Measurements from ENCODE around the gene IFNA4.
"Not testable (repeated sequence)": the region's sequence is repeated elsewhere in the genome, so short reads cannot be mapped to it uniquely, and the experiment has no call there.

The IFNA4 gene

DNA sequence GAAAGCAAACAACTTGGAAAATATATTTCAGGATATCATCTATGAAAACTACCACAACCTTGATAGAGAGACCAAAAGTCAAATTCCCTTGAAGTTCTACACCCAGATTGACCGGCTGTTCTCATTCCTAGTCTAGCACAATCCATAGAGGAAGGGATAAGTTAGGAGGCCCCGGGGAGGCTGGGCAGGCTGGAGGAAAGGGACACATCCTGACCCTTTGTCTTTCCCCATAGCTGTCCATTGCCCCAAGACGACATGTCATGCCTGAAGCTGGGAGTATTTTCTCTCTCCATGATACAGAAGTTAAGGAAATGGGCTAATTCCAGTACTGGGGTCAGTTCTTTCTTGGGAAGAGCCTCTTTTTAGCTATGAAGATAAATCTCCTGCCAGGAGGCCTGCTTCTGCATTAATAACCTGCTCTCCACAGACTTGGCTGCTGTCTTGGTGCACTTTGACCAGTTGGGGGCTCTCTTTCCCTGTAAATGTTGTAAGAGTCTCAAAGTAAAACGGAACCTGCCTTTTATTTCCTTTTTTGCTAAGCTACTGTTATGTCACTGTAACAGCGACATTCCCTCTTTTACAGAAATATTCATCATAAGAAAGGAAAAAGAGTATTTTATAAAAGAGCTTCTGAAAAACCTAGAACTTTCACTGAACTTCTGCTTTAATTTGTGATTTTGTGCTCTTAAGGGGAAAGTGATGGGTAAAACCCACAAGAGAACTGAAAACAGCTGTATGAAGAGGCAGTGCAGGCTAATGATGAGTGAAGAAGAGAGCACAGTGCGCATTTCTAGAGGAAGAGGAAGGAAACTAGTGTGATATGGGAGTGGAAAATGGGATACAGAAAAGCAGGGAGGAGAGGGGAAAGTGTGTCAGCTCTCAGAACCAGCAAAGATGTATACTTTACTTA lies 7.7 kb upstream of the IFNA4 start:
- not testable (repeated sequence) for H3K4me1 ChIP-seq (ENCODE audit: low read length); H3K9ac ChIP-seq (ENCODE audit: low read length); H3K4me2 ChIP-seq (ENCODE audit: low read depth, low read length); H4K20me1 ChIP-seq (ENCODE audit: insufficient read depth, low read length); H3K36me3 ChIP-seq (replicated peaks; ENCODE audit: insufficient read depth, low read length); H3F3A ChIP-seq (ENCODE audit: insufficient read depth, low read length); H3K9me3 ChIP-seq (replicated peaks; ENCODE audit: insufficient read depth, low read length); H3K27me3 ChIP-seq (replicated peaks; ENCODE audit: insufficient read depth, low read length); H3K27ac ChIP-seq (ENCODE audit: low read length); H2AFZ ChIP-seq (ENCODE audit: low read length); H3K9me2 ChIP-seq (replicated peaks; ENCODE audit: insufficient read depth, low read length); H3K4me3 ChIP-seq (ENCODE audit: low read length); H3K79me2 ChIP-seq (ENCODE audit: low read length)
- TF ChIP-seq, protein P1, sequence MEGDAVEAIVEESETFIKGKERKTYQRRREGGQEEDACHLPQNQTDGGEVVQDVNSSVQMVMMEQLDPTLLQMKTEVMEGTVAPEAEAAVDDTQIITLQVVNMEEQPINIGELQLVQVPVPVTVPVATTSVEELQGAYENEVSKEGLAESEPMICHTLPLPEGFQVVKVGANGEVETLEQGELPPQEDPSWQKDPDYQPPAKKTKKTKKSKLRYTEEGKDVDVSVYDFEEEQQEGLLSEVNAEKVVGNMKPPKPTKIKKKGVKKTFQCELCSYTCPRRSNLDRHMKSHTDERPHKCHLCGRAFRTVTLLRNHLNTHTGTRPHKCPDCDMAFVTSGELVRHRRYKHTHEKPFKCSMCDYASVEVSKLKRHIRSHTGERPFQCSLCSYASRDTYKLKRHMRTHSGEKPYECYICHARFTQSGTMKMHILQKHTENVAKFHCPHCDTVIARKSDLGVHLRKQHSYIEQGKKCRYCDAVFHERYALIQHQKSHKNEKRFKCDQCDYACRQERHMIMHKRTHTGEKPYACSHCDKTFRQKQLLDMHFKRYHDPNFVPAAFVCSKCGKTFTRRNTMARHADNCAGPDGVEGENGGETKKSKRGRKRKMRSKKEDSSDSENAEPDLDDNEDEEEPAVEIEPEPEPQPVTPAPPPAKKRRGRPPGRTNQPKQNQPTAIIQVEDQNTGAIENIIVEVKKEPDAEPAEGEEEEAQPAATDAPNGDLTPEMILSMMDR (IDR thresholded peaks at IDR 0.05; ENCODE audit: low read length) = peak; percentile 36
- peak; percentile 26 for DNase-seq

DNA sequence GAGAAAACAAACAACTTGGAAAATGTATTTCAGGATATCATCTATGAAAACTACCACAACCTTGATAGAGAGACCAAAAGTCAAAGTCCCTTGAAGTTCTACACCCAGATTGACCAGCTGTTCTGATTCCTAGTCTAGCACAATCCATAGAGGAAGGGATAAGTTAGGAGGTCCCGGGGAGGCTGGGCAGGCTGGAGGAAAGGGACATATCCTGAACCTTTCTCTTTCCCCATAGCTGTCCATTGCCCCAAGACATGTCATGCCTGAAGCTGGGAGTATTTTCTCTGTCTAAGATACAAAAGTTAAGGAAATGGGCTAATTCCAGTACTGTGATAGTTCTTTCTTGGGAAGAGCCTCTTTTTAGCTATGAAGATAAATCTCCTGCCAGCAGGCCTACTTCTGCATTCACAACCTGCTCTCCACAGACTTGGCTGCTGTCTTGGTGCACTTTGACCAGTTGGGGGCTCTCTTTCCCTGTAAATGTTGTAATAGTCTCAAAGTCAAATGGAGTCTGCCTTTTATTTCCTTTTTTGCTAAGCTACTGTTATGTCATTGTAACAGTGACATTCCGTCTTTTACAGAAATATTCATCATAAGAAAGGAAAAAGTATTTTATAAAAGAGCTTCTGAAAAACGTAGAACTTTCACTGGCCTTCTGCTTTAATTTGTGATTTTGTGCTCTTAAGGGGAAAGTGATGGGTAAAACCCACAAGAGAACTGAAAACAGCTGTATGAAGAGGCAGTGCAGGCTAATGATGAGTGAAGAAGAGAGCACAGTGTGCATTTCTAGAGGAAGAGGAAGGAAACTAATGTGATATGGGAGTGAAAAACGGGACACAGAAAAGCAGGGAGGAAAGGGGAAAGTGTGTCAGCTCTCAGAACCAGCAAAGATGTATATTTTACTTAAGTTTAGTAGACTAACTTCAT lies 4.3 kb downstream of the IFNA4 start:
- not testable (repeated sequence) for H3K4me1 ChIP-seq (ENCODE audit: low read length); H3K79me2 ChIP-seq (ENCODE audit: low read length); H3F3A ChIP-seq (ENCODE audit: insufficient read depth, low read length); H3K4me3 ChIP-seq (ENCODE audit: low read length); H3K9me2 ChIP-seq (replicated peaks; ENCODE audit: insufficient read depth, low read length); H4K20me1 ChIP-seq (ENCODE audit: insufficient read depth, low read length); H3K36me3 ChIP-seq (replicated peaks; ENCODE audit: insufficient read depth, low read length); H2AFZ ChIP-seq (ENCODE audit: low read length); H3K9me3 ChIP-seq (replicated peaks; ENCODE audit: insufficient read depth, low read length); H3K27me3 ChIP-seq (replicated peaks; ENCODE audit: insufficient read depth, low read length); H3K9ac ChIP-seq (ENCODE audit: low read length); H3K4me2 ChIP-seq (ENCODE audit: low read depth, low read length); H3K27ac ChIP-seq (ENCODE audit: low read length)
- TF ChIP-seq, protein P1 (IDR thresholded peaks at IDR 0.05; ENCODE audit: low read length) = peak; percentile 35
- peak; percentile 14 for DNase-seq

DNA sequence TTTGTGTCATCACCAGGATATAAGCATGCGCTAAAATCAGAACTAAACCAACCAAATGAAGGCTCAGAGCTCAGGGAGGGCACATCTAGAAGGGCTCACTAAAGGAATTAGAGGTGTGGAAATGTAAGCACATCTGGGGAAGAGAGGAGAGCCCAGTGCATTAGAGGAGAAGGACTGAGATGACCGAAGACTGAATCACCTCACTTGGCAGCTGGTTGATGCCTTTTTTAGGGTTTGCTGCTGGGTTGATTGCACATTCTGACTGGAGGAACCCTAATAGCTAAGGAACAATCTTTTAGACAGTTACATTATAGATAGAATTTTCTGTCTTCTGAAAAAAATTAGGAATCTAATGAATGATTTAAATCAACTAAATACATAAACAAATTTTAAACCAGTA lies 12.7 kb downstream of the IFNA4 start:
- H3F3A ChIP-seq (ENCODE audit: insufficient read depth, low read length) = no peaks in the 10 kb centered on the region
- no peaks in the 10 kb centered on the region for H3K9me2 ChIP-seq (replicated peaks; ENCODE audit: insufficient read depth, low read length)
- H3K27me3 ChIP-seq (replicated peaks; ENCODE audit: insufficient read depth, low read length) = no peaks in the 10 kb centered on the region
- H2AFZ ChIP-seq (ENCODE audit: low read length) = no peak overlapping the region
- H3K36me3 ChIP-seq (replicated peaks; ENCODE audit: insufficient read depth, low read length) = no peaks in the 10 kb centered on the region
- H3K4me1 ChIP-seq (ENCODE audit: low read length) = no peaks in the 10 kb centered on the region
- no peak overlapping the region for H3K27ac ChIP-seq (ENCODE audit: low read length)
- no peak overlapping the region for H3K9ac ChIP-seq (ENCODE audit: low read length)
- no peak for DNase-seq
- no peak overlapping the region for H3K4me2 ChIP-seq (ENCODE audit: low read depth, low read length)
- no peaks in the 10 kb centered on the region for H3K79me2 ChIP-seq (ENCODE audit: low read length)
- H3K9me3 ChIP-seq (replicated peaks; ENCODE audit: insufficient read depth, low read length) = no peaks in the 10 kb centered on the region
- no peak for TF ChIP-seq EZH2phosphoT487 (IDR thresholded peaks at IDR 0.05; ENCODE audit: low read length)
- TF ChIP-seq, protein P1 (IDR thresholded peaks at IDR 0.05; ENCODE audit: low read length) = no peak
- TF ChIP-seq EZH2 (optimal IDR thresholded peaks at IDR 0.05; ENCODE audit: low read depth, low read length) = no peak
- no peaks in the 10 kb centered on the region for H4K20me1 ChIP-seq (ENCODE audit: insufficient read depth, low read length)
- H3K4me3 ChIP-seq (ENCODE audit: low read length) = no peak overlapping the region
